ENCODE results near the gene ATG10. TPM values are rescaled to one million over a fixed set of nuclear protein-coding genes. Genes with fewer than 3 reads are reported as not detected.

ATG10 gene
- total RNA-seq, 6 experiments from 2014 or later = 3.7 to 4.8 (median 4.4) TPM

DNA sequence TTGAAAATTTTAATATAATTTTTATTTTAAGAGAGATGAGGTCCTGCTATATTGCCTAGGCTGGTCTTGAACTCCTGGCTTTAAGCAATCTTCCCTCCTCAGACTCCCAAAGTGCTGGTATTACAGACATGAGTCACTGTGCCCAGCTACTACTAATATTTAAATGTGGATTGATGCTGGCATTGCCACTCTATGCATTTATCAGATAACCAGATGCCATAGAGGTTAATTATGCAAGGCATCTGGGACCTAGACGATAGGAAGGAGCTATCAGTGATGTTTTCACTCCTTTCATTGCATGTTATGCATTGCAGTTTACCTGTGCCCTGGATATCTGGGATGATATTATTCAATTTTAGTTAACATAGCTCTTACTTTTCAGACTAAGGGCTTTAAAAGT lies 179.4 kb downstream of the ATG10 start:
- Mint-ChIP-seq H3K27me3 (ENCODE audit: insufficient read depth) (no peaks in the 10 kb centered on the region), H3K27ac (no peak overlapping the region), H3K4me3 (no peak overlapping the region)

DNA sequence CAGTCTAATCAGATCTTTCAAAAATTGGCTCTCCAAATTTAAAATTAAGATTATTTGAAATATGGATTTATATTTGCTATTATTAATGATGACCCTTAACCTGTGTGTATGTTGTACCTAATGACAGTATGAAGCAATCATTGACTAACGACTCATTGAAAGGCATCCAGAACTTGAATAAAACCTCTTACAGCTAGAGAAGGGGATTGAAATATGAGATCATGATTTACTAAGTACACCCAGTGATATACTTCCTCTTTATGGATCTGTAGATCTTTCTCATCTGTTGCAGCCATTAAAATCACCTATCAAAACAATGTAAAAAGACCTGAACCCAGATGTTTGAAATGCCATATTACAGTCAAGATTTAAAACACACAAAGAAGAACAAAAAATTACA lies 179.8 kb downstream of the ATG10 start:
- DNase-seq = no peak
- Mint-ChIP-seq H3K4me1 (ENCODE audit: low read depth) (peaks cover 14% of the 10 kb centered on the region), H3K36me3 (ENCODE audit: low read depth) (no peaks in the 10 kb centered on the region), H3K27ac (no peak overlapping the region), H3K9me3 (no peaks in the 10 kb centered on the region), H3K4me3 (no peak overlapping the region), H3K27me3 (ENCODE audit: insufficient read depth) (no peaks in the 10 kb centered on the region)
- TF ChIP-seq, protein P1, sequence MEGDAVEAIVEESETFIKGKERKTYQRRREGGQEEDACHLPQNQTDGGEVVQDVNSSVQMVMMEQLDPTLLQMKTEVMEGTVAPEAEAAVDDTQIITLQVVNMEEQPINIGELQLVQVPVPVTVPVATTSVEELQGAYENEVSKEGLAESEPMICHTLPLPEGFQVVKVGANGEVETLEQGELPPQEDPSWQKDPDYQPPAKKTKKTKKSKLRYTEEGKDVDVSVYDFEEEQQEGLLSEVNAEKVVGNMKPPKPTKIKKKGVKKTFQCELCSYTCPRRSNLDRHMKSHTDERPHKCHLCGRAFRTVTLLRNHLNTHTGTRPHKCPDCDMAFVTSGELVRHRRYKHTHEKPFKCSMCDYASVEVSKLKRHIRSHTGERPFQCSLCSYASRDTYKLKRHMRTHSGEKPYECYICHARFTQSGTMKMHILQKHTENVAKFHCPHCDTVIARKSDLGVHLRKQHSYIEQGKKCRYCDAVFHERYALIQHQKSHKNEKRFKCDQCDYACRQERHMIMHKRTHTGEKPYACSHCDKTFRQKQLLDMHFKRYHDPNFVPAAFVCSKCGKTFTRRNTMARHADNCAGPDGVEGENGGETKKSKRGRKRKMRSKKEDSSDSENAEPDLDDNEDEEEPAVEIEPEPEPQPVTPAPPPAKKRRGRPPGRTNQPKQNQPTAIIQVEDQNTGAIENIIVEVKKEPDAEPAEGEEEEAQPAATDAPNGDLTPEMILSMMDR (IDR thresholded peaks at IDR 0.05) = no peak

More for the DNA sequence above, 179.4 kb downstream of the ATG10 start:
- Mint-ChIP-seq H3K4me1 (ENCODE audit: low read depth) (peaks cover 14% of the 10 kb centered on the region), H3K9me3 (no peaks in the 10 kb centered on the region), H3K36me3 (ENCODE audit: low read depth) (no peaks in the 10 kb centered on the region)
- DNase-seq = no peak
- TF ChIP-seq, protein P1 (IDR thresholded peaks at IDR 0.05) = no peak

DNA sequence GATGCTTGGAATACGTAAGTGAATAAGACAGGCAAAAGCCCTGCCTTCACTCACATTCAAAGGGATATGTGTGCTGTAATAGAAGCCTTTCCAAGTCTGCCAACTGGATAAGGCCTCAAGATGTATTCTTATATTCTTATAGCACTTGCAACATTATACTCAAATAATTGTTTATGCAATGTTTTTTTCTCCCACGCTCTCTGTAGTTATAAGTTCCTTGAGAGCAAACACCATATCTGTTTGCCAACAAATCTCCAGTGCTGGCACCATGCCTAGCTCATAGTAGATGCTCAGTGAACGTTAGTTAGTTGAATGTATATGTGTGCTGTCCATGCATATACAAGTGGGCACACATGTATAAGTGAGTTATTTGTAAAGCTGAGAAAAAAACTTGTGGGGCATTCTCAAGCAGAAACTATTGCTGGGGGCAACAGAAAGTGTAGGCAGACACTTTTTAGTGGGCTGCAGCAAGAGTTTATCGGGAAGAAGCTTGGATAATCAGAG lies 181.2 kb downstream of the ATG10 start:
- TF ChIP-seq, protein P1 (IDR thresholded peaks at IDR 0.05) = no peak
- no peak overlapping the region for H3K27ac Mint-ChIP-seq
- DNase-seq = no peak
- H3K4me3 Mint-ChIP-seq = no peak overlapping the region
- no peaks in the 10 kb centered on the region for H3K27me3 Mint-ChIP-seq (ENCODE audit: insufficient read depth)
- no peaks in the 10 kb centered on the region for H3K9me3 Mint-ChIP-seq
- no peaks in the 10 kb centered on the region for H3K36me3 Mint-ChIP-seq (ENCODE audit: low read depth)
- H3K4me1 Mint-ChIP-seq (ENCODE audit: low read depth) = peaks cover 14% of the 10 kb centered on the region

DNA sequence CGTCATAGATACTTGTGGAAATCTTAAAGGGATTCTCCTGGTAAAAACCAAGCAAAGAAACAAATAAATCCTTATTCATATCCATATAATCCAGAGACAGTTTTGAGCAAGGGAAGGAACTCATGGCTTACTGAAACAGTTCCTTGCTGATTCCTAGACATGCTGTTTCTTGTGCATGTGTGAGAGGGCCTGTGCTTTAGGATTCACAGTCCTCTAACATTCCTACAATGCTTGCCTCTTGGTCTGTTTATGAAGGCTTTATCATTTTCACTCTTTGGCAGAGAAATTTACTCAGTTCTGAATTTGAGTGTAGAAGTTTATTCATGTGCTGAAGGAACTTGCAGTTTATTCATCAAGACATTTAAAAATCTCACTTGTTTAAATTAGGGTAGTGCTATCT lies 183.0 kb downstream of the ATG10 start:
- no peak for DNase-seq
- no peaks in the 10 kb centered on the region for H3K27me3 Mint-ChIP-seq (ENCODE audit: insufficient read depth)
- TF ChIP-seq, protein P1 (IDR thresholded peaks at IDR 0.05) = no peak

DNA sequence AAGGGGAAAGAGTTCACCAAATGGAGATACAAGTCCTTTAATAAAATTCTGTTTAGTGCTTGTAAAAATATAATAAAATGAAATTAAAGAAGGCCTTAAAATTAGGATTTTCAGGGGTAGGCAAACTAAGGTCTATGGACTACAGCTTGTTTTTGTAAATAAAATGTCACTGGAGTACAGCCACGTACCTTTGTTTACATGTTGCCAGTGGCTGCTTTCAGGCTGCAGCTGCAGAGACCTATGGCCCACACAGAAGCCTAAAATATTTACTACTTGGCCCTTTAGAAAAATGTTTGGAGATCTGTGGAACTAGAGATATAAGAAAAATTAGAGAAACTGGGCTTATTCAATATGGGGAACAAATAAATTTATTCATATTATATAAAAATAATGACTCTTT lies 183.5 kb downstream of the ATG10 start:
- H3K27ac Mint-ChIP-seq = no peak overlapping the region
- TF ChIP-seq, protein P1 (IDR thresholded peaks at IDR 0.05) = no peak
- H3K4me1 Mint-ChIP-seq (ENCODE audit: low read depth) = peaks cover 19% of the 10 kb centered on the region
- no peak overlapping the region for H3K4me3 Mint-ChIP-seq
- H3K27me3 Mint-ChIP-seq (ENCODE audit: insufficient read depth) = no peaks in the 10 kb centered on the region
- DNase-seq = no peak
- H3K9me3 Mint-ChIP-seq = no peaks in the 10 kb centered on the region
- H3K36me3 Mint-ChIP-seq (ENCODE audit: low read depth) = no peaks in the 10 kb centered on the region

More for the DNA sequence above, 183.0 kb downstream of the ATG10 start:
- Mint-ChIP-seq H3K4me1 (ENCODE audit: low read depth) (peaks cover 18% of the 10 kb centered on the region), H3K9me3 (no peaks in the 10 kb centered on the region), H3K36me3 (ENCODE audit: low read depth) (no peaks in the 10 kb centered on the region), H3K4me3 (no peak overlapping the region), H3K27ac (no peak overlapping the region)

DNA sequence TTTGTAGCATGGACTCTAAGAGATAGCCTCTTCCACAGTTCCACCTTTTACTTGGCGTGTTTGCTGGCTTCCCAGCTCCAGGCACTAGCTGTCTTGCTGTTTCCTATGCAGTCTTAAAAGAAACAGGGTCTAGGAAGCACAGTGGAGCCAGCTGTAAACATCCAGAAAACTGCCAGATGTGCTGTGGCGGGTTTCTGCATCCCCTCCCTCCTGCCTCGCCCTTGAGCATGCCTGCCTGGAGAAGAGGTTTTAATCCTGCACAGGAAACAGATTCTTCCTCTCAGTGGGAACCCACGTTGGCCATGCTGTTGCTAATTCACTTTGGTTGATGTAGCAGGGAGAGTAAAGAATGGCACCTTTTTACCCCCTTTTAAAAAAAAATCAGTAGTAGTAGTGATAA lies 185.1 kb downstream of the ATG10 start:
- H3K36me3 Mint-ChIP-seq (ENCODE audit: low read depth) = no peaks in the 10 kb centered on the region
- H3K9me3 Mint-ChIP-seq = no peaks in the 10 kb centered on the region
- TF ChIP-seq, protein P1 (IDR thresholded peaks at IDR 0.05) = no peak
- DNase-seq = no peak
- no peaks in the 10 kb centered on the region for H3K27me3 Mint-ChIP-seq (ENCODE audit: insufficient read depth)
- no peak overlapping the region for H3K4me3 Mint-ChIP-seq
- H3K4me1 Mint-ChIP-seq (ENCODE audit: low read depth) = peaks cover 23% of the 10 kb centered on the region
- H3K27ac Mint-ChIP-seq = no peak overlapping the region
